H9 (cell line): ENCODE results near the gene EPS8L3. TPM values are rescaled to one million over a fixed set of nuclear protein-coding genes. Genes with fewer than 3 reads are reported as not detected.

Source experiments
- DNase-seq: peaks from one replicate; pipeline ENCODE4 v3.0.0-alpha.2; 2017
- H2AFZ ChIP-seq: one replicate; pipeline ENCODE4 v1.6.1; 2013; ENCODE audit warnings: mild to moderate bottlenecking, low read length, control low read depth, moderate library complexity
- H2AK5ac ChIP-seq: 2 replicates; pipeline ENCODE4 v1.6.1; 2013; ENCODE audit warnings: low read length, control low read depth, mixed read lengths; ENCODE audit not compliant: insufficient read length
- H2BK120ac ChIP-seq: one replicate; pipeline ENCODE4 v1.6.1; 2013; ENCODE audit warnings: low read depth, mild to moderate bottlenecking, low read length, control low read depth, inconsistent platforms; ENCODE audit not compliant: poor library complexity, severe bottlenecking
- H2BK12ac ChIP-seq: 2 replicates; pipeline ENCODE4 v1.6.1; 2013; ENCODE audit warnings: low read length, control low read depth, mixed read lengths, low read depth; ENCODE audit not compliant: insufficient read length
- H2BK15ac ChIP-seq: 2 replicates; pipeline ENCODE4 v1.6.1; 2013; ENCODE audit warnings: low read depth, low read length, control low read depth
- H2BK20ac ChIP-seq: one replicate; pipeline ENCODE4 v1.6.1; 2013; ENCODE audit warnings: low read depth, mild to moderate bottlenecking, low read length, control low read depth, inconsistent platforms; ENCODE audit not compliant: poor library complexity, severe bottlenecking
- H2BK5ac ChIP-seq: 2 replicates; pipeline ENCODE4 v1.6.1; 2013; ENCODE audit warnings: low read length, control low read depth, mixed read lengths; ENCODE audit not compliant: insufficient read length
- H3K14ac ChIP-seq: 2 replicates; pipeline ENCODE4 v1.6.1; 2013; ENCODE audit warnings: low read length, control low read depth; ENCODE audit not compliant: insufficient read depth
- H3K18ac ChIP-seq: 2 replicates; pipeline ENCODE4 v1.6.1; 2013; ENCODE audit warnings: low read depth, mild to moderate bottlenecking, mixed read lengths, low read length, control low read depth; ENCODE audit not compliant: insufficient read length
- H3K23ac ChIP-seq: 2 replicates; pipeline ENCODE4 v1.6.1; 2013; ENCODE audit warnings: low read length, control low read depth, mixed read lengths, low read depth; ENCODE audit not compliant: insufficient read length
- H3K23me2 ChIP-seq: 2 replicates; pipeline ENCODE4 v1.6.1; 2013; ENCODE audit warnings: low read depth, mild to moderate bottlenecking, mixed read lengths, low read length, control low read depth; ENCODE audit not compliant: insufficient read length, poor library complexity, severe bottlenecking
- H3K27ac ChIP-seq: 2 replicates; pipeline ENCODE4 v1.5.1; 2013; ENCODE audit warnings: low read length, control low read depth, mixed read lengths, low read depth; ENCODE audit not compliant: insufficient read length
- H3K27me3 ChIP-seq: 2 replicates; pipeline ENCODE4 v1.6.1; 2013; ENCODE audit warnings: low read length, control low read depth, inconsistent platforms; ENCODE audit not compliant: insufficient read depth
- H3K4ac ChIP-seq: 2 replicates; pipeline ENCODE4 v1.6.1; 2013; ENCODE audit warnings: low read depth, mild to moderate bottlenecking, control low read depth, inconsistent platforms, low read length, moderate library complexity
- H3K4me1 ChIP-seq: 2 replicates; pipeline ENCODE4 v1.6.1; 2013; ENCODE audit warnings: low read length, control low read depth, inconsistent platforms; ENCODE audit not compliant: insufficient read depth
- H3K4me2 ChIP-seq: 2 replicates; pipeline ENCODE4 v1.6.1; 2013; ENCODE audit warnings: low read length, control low read depth, mixed read lengths; ENCODE audit not compliant: insufficient read length, insufficient read depth
- H3K56ac ChIP-seq: 2 replicates; pipeline ENCODE4 v1.6.1; 2013; ENCODE audit warnings: low read depth, mild to moderate bottlenecking, mixed read lengths, low read length, control low read depth; ENCODE audit not compliant: insufficient read length
- H3K79me1 ChIP-seq: 2 replicates; pipeline ENCODE4 v1.6.1; 2013; ENCODE audit warnings: low read depth, mild to moderate bottlenecking, moderate library complexity, low read length, control low read depth, inconsistent platforms; ENCODE audit not compliant: insufficient read depth, poor library complexity, severe bottlenecking
- H3K79me2 ChIP-seq: 2 replicates; pipeline ENCODE4 v1.6.1; 2013; ENCODE audit warnings: low read length, control low read depth, inconsistent platforms; ENCODE audit not compliant: insufficient read depth
- H3K9ac ChIP-seq: 2 replicates; pipeline ENCODE4 v1.6.1; 2013; ENCODE audit warnings: low read length, control low read depth, mixed read lengths; ENCODE audit not compliant: insufficient read length; ENCODE audit errors: extremely low read depth
- H3K9me3 ChIP-seq: one replicate; pipeline ENCODE4 v1.6.1; 2013; ENCODE audit warnings: low read depth, low read length, inconsistent platforms; ENCODE audit not compliant: control insufficient read depth
- H3T11ph ChIP-seq: one replicate; pipeline ENCODE4 v1.6.1; 2013; ENCODE audit warnings: mild to moderate bottlenecking, low read length, control low read depth, inconsistent platforms
- H4K20me1 ChIP-seq: one replicate; pipeline ENCODE4 v1.6.1; 2013; ENCODE audit not compliant: control insufficient read depth, insufficient read length, insufficient read depth
- H4K5ac ChIP-seq: 2 replicates; pipeline ENCODE4 v1.6.1; 2013; ENCODE audit warnings: low read depth, mild to moderate bottlenecking, mixed read lengths, low read length, control low read depth; ENCODE audit not compliant: insufficient read length
- H4K8ac ChIP-seq: replicated peaks from 2 replicates; pipeline ENCODE4 v1.6.1; 2013; ENCODE audit warnings: low read length, control low read depth, mixed read lengths, low read depth; ENCODE audit not compliant: insufficient read length
- H4K91ac ChIP-seq: 2 replicates; pipeline ENCODE4 v1.6.1; 2013; ENCODE audit warnings: low read depth, mild to moderate bottlenecking, moderate library complexity, mixed read lengths, low read length, control low read depth; ENCODE audit not compliant: insufficient read length
- H3K27ac Mint-ChIP-seq, 3 experiments: 2 replicates in 2 of 3; 3 replicates in 1 of 3; pipeline ENCODE4 v1.8.0; 2020 to 2021; ENCODE audit warnings: mixed read lengths in 3 of 3, mild to moderate bottlenecking in 1 of 3, moderate library complexity in 1 of 3
- H3K27me3 Mint-ChIP-seq: 2 replicates; pipeline ENCODE4 v1.8.0; 2021; ENCODE audit warnings: low read depth, mild to moderate bottlenecking, moderate library complexity, mixed read lengths
- H3K36me3 Mint-ChIP-seq, 3 experiments: 2 replicates in 2 of 3; 3 replicates in 1 of 3; pipeline ENCODE4 v1.8.0; 2020 to 2021; ENCODE audit warnings: low read depth in 3 of 3, mixed read lengths in 3 of 3; ENCODE audit not compliant: insufficient read depth in 1 of 3
- H3K4me1 Mint-ChIP-seq, 2 experiments: 2 replicates each; pipeline ENCODE4 v1.8.0; 2020; ENCODE audit warnings: mixed read lengths in 2 of 2
- H3K4me3 Mint-ChIP-seq, 2 experiments: 2 replicates in 1 of 2; 3 replicates in 1 of 2; pipeline ENCODE4 v1.8.0; 2020 to 2021; ENCODE audit warnings: mild to moderate bottlenecking in 2 of 2, mixed read lengths in 2 of 2, moderate library complexity in 1 of 2
- H3K9me3 Mint-ChIP-seq, 2 experiments: 2 replicates in 1 of 2; 3 replicates in 1 of 2; pipeline ENCODE4 v1.8.0; 2020; ENCODE audit warnings: mild to moderate bottlenecking in 2 of 2, mixed read lengths in 2 of 2, moderate library complexity in 1 of 2
- WGBS: extraction: QIAGEN DNeasy Blood & Tissue Kit; methylation state at CpG from one replicate; pipeline ENCODE4 v1.1.7; 2013; ENCODE audit warnings: missing lambda C conversion rate, low lambda C conversion rate, mixed read lengths; ENCODE audit not compliant: insufficient read length; ENCODE audit errors: extremely low coverage; 5-methylcytosine and 5-hydroxymethylcytosine counted together
- total RNA-seq: library from RNA; stranded (reverse); gene quantifications from 2 replicates; pipeline ENCODE4 v1.2.1, GENCODE V29; 2021
- TF ChIP-seq, protein P1 (sequence below): fragments of 200-600 bp; sonication (generic); conservative IDR thresholded peaks from 3 replicates; pipeline ENCODE4 v1.8.0; 2021; ENCODE audit warnings: antibody characterized with exemption, mild to moderate bottlenecking

EPS8L3 gene
- total RNA-seq, 1 experiment from 2014 or later = not detected

DNA sequence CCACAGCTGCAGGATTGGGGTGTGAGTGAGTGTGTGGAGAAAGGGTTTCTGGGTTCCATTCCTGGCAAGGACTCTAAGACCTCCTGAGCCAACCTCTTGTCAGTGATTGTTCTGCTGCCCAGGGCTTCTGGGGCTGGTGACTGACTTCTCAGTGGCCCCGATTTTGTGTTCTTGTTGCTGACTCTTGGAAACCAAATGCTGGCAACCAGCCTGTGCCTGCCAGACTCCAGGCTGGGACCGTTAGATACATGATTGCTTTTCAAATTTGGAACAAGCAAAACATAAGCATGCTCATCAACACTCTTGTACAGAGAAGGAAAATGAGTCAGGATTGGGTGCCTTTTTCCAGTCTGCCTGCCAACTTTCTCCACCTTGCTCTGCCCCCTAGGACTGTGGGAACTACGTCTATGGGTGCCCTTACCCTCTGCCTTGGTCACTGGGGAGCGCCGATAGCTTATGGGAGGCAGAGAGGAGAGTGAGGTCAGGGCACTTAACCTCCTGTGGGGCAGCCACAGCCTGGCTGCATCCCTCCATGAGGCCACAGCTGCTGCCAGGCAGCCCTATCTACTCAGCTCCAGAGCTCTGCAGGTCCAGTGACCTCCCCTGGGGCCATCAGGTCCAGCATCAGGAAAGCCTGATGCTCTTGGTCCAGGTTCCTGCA lies 39.3 kb upstream of the EPS8L3 start:
- TF ChIP-seq, protein P1, sequence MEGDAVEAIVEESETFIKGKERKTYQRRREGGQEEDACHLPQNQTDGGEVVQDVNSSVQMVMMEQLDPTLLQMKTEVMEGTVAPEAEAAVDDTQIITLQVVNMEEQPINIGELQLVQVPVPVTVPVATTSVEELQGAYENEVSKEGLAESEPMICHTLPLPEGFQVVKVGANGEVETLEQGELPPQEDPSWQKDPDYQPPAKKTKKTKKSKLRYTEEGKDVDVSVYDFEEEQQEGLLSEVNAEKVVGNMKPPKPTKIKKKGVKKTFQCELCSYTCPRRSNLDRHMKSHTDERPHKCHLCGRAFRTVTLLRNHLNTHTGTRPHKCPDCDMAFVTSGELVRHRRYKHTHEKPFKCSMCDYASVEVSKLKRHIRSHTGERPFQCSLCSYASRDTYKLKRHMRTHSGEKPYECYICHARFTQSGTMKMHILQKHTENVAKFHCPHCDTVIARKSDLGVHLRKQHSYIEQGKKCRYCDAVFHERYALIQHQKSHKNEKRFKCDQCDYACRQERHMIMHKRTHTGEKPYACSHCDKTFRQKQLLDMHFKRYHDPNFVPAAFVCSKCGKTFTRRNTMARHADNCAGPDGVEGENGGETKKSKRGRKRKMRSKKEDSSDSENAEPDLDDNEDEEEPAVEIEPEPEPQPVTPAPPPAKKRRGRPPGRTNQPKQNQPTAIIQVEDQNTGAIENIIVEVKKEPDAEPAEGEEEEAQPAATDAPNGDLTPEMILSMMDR = no peak
- no CpG with 5 or more reads among the region's 5 CpGs for WGBS
- Histone ChIP-seq H4K8ac (no peak overlapping the region), H2BK15ac (no peak overlapping the region), H3K23ac (no peak overlapping the region), H2BK20ac (no peak overlapping the region), H2BK5ac (no peak overlapping the region), H2BK120ac (no peak overlapping the region), H3K4ac (no peak overlapping the region), H2BK12ac (no peak overlapping the region), H3K9me3 (no peaks in the 10 kb centered on the region), H3K18ac (peak overlapping the region; percentile 2), H4K5ac (no peak overlapping the region), H3K9ac (no peak overlapping the region), H3K79me2 (no peaks in the 10 kb centered on the region), H3K14ac (no peak overlapping the region), H3K27me3 (no peaks in the 10 kb centered on the region), H3K79me1 (no peaks in the 10 kb centered on the region), H3K56ac (no peak overlapping the region), H4K91ac (no peak overlapping the region), H3T11ph (no peak overlapping the region), H3K4me1 (no peaks in the 10 kb centered on the region), H4K20me1 (no peaks in the 10 kb centered on the region), H2AK5ac (no peak overlapping the region), H3K23me2 (no peaks in the 10 kb centered on the region), H2AFZ (no peak overlapping the region), H3K27ac (no peak overlapping the region), H3K4me2 (no peak overlapping the region)
- Mint-ChIP-seq H3K27ac (no peak overlapping the region), H3K9me3 (no peaks in the 10 kb centered on the region), H3K4me3 (no peak overlapping the region), H3K36me3 (no peaks in the 10 kb centered on the region), H3K27me3 (no peaks in the 10 kb centered on the region), H3K4me1 (peaks cover 16 to 23% of the 10 kb centered on the region in 2 experiments)
- peak; percentile 23 for DNase-seq
